H1 (cell line): ENCODE measurements around the gene MMP11. TPM values are rescaled to one million over a fixed set of nuclear protein-coding genes. Genes with fewer than 3 reads are reported as not detected.
A peak's percentile ranks its signal among the peaks of the same experiment; 100 is the strongest.

Experiments used
- CTCF ChIA-PET: fragments of 300-600 bp; sonication (Branson Sonifier 250); formaldehyde crosslinking; loops from one replicate; lab custom pipeline; 2021; ENCODE audit not compliant: partially characterized antibody; lab: Charles Lee
- POLR2A ChIA-PET: fragments of 300-600 bp; sonication (Branson Sonifier 250); formaldehyde crosslinking; loops from one replicate; lab custom pipeline; 2021; ENCODE audit warnings: inconsistent platforms; ENCODE audit not compliant: partially characterized antibody; lab: Charles Lee
- DNase-seq, 2 experiments: peaks; one replicate each; pipeline versions ENCODE4 v3.0.0 to v3.0.0-alpha.2; 2010 to 2022; ENCODE audit warnings: low spot score in 2 of 2, low read depth in 1 of 2, mixed read lengths in 1 of 2
- FAIRE-seq: peaks from 2 replicates; lab custom pipeline; 2011; peaks lifted over from hg19 to GRCh38; lab: Jason Lieb, UNC
- H2AFZ ChIP-seq: 2 replicates; pipeline ENCODE4 v1.8.1; 2012; ENCODE audit warnings: low read length, inconsistent platforms
- H2AK5ac ChIP-seq: 2 replicates; pipeline ENCODE4 v1.6.1; 2013; ENCODE audit warnings: low read depth, low read length
- H2BK120ac ChIP-seq: replicated peaks from 2 replicates; pipeline ENCODE3; 2013; ENCODE audit warnings: low read depth, low read length, inconsistent platforms
- H2BK12ac ChIP-seq: 2 replicates; pipeline ENCODE4 v1.6.1; 2013; ENCODE audit warnings: low read depth, low read length
- H2BK15ac ChIP-seq: 2 replicates; pipeline ENCODE4 v1.6.1; 2013; ENCODE audit warnings: low read length
- H2BK20ac ChIP-seq: 2 replicates; pipeline ENCODE4 v1.6.1; 2013; ENCODE audit warnings: low read length
- H2BK5ac ChIP-seq: 2 replicates; pipeline ENCODE4 v1.6.1; 2013; ENCODE audit warnings: low read depth, low read length
- H3K14ac ChIP-seq: 2 replicates; pipeline ENCODE4 v1.6.1; 2013; ENCODE audit warnings: inconsistent platforms; ENCODE audit not compliant: insufficient read length
- H3K18ac ChIP-seq: 2 replicates; pipeline ENCODE4 v1.6.1; 2013; ENCODE audit warnings: low read length; ENCODE audit errors: extremely low read depth
- H3K23ac ChIP-seq: 2 replicates; pipeline ENCODE4 v1.6.1; 2013; ENCODE audit warnings: inconsistent platforms; ENCODE audit not compliant: insufficient read length
- H3K23me2 ChIP-seq: 2 replicates; pipeline ENCODE4 v1.6.1; 2013; ENCODE audit warnings: low read depth, low read length
- H3K27ac ChIP-seq: 2 replicates; pipeline ENCODE4 v1.6.1; 2011; ENCODE audit warnings: low read depth, low read length, inconsistent platforms
- H3K27me3 ChIP-seq, 4 experiments: replicated peaks in 1 of 4; 1 replicate in 1 of 4; 2 replicates in 3 of 4; pipeline versions ENCODE4 v1.6.1 to v1.8.1; 2011 to 2013; ENCODE audit warnings: low read length in 3 of 4, mild to moderate bottlenecking in 3 of 4, inconsistent platforms in 2 of 4, mixed read lengths in 2 of 4, moderate library complexity in 1 of 4; ENCODE audit not compliant: control insufficient read depth in 3 of 4, insufficient read depth in 3 of 4; ENCODE audit errors: extremely low read depth in 1 of 4
- H3K36me3 ChIP-seq, 4 experiments: 2 replicates each; pipeline versions ENCODE4 v1.6.1 to v1.8.1; 2011 to 2013; ENCODE audit warnings: mild to moderate bottlenecking in 4 of 4, low read length in 3 of 4, moderate library complexity in 2 of 4, control low read depth in 1 of 4, inconsistent platforms in 1 of 4; ENCODE audit not compliant: insufficient read depth in 4 of 4, control insufficient read depth in 2 of 4
- H3K4ac ChIP-seq: replicated peaks from 2 replicates; pipeline ENCODE3; 2013; ENCODE audit warnings: low read length, low read depth, mixed read lengths, inconsistent platforms; ENCODE audit not compliant: insufficient read length
- H3K4me1 ChIP-seq, 4 experiments: replicated peaks in 1 of 4; 1 replicate in 1 of 4; 2 replicates in 3 of 4; pipeline versions ENCODE4 v1.6.1 to v1.8.1; 2011 to 2013; ENCODE audit warnings: low read length in 3 of 4, inconsistent platforms in 2 of 4, mixed read lengths in 1 of 4; ENCODE audit not compliant: insufficient read depth in 4 of 4, control insufficient read depth in 3 of 4
- H3K4me2 ChIP-seq, 2 experiments: 2 replicates each; pipeline versions ENCODE4 v1.6.1 to v1.8.1; 2011 to 2013; ENCODE audit warnings: low read depth in 2 of 2, low read length in 2 of 2, control low read depth in 1 of 2, inconsistent platforms in 1 of 2, mild to moderate bottlenecking in 1 of 2; ENCODE audit not compliant: insufficient read depth in 1 of 2
- H3K4me3 ChIP-seq, 4 experiments: fragments of 200-600, 300-600 bp in 1 of 4; sonication (generic), shearing (Covaris generic), sonication (Bioruptor Twin) in 1 of 4; 2 replicates each; pipeline versions ENCODE4 v1.5.1 to v1.8.1; 2011 to 2016; ENCODE audit warnings: low read length in 4 of 4, low read depth in 3 of 4, control low read depth in 2 of 4, inconsistent platforms in 2 of 4, mild to moderate bottlenecking in 2 of 4, mixed read lengths in 1 of 4, moderate library complexity in 1 of 4; ENCODE audit not compliant: insufficient read depth in 2 of 4; ENCODE audit errors: extremely low read depth in 1 of 4
- H3K56ac ChIP-seq: replicated peaks from 2 replicates; pipeline ENCODE3; 2013; ENCODE audit warnings: low read depth, mild to moderate bottlenecking, mixed read lengths, low read length, inconsistent platforms; ENCODE audit not compliant: insufficient read length
- H3K79me1 ChIP-seq: 2 replicates; pipeline ENCODE4 v1.6.1; 2013; ENCODE audit warnings: low read depth, low read length, control low read depth
- H3K79me2 ChIP-seq, 2 experiments: 2 replicates each; pipeline versions ENCODE4 v1.6.1 to v1.8.1; 2012 to 2013; ENCODE audit warnings: low read length in 2 of 2, mild to moderate bottlenecking in 2 of 2, inconsistent platforms in 1 of 2; ENCODE audit not compliant: insufficient read depth in 2 of 2, control insufficient read depth in 1 of 2
- H3K9ac ChIP-seq, 4 experiments: replicated peaks in 1 of 4; 1 replicate in 1 of 4; 2 replicates in 3 of 4; pipeline versions ENCODE4 v1.6.1 to v1.8.1; 2011 to 2013; ENCODE audit warnings: low read depth in 3 of 4, low read length in 3 of 4, control low read depth in 2 of 4, mild to moderate bottlenecking in 2 of 4, moderate library complexity in 2 of 4, inconsistent platforms in 1 of 4; ENCODE audit errors: extremely low read depth in 1 of 4
- H3K9me3 ChIP-seq, 2 experiments: 2 replicates each; pipeline versions ENCODE4 v1.6.1 to v1.8.1; 2012 to 2013; ENCODE audit warnings: mild to moderate bottlenecking in 2 of 2, moderate library complexity in 2 of 2, control low read depth in 1 of 2, inconsistent platforms in 1 of 2, low read depth in 1 of 2, low read length in 1 of 2, mixed read lengths in 1 of 2; ENCODE audit not compliant: insufficient read depth in 2 of 2
- H4K20me1 ChIP-seq, 2 experiments: replicated peaks in 1 of 2; 2 replicates each; pipeline versions ENCODE3 to v1.8.1; 2011 to 2013; ENCODE audit warnings: inconsistent platforms in 2 of 2, low read length in 2 of 2, mild to moderate bottlenecking in 1 of 2; ENCODE audit not compliant: insufficient read depth in 2 of 2, control insufficient read depth in 1 of 2
- H4K5ac ChIP-seq: 2 replicates; pipeline ENCODE4 v1.6.1; 2013; ENCODE audit warnings: low read length, low read depth, mixed read lengths, inconsistent platforms; ENCODE audit not compliant: insufficient read length
- H4K8ac ChIP-seq: 2 replicates; pipeline ENCODE4 v1.8.0; 2013; ENCODE audit warnings: mild to moderate bottlenecking, moderate library complexity, low read length, inconsistent platforms; ENCODE audit not compliant: insufficient read depth; ENCODE audit errors: extremely low read depth
- H4K91ac ChIP-seq: replicated peaks from 2 replicates; pipeline ENCODE3; 2013; ENCODE audit warnings: low read length, mixed read lengths, inconsistent platforms; ENCODE audit not compliant: insufficient read length
- ATF3 ChIP-seq: IDR thresholded peaks from 2 replicates; pipeline ENCODE4 v1.6.1; 2011; ENCODE audit warnings: low read depth, mild to moderate bottlenecking, low read length; ENCODE audit not compliant: insufficient read depth
- CEBPB ChIP-seq: IDR thresholded peaks from 2 replicates; pipeline ENCODE4 v1.6.1; 2012; ENCODE audit warnings: low read depth, low read length
- GABPA ChIP-seq: IDR thresholded peaks from 2 replicates; pipeline ENCODE4 v1.6.1; 2011; ENCODE audit warnings: mild to moderate bottlenecking, low read length, moderate library complexity, borderline replicate concordance; ENCODE audit not compliant: insufficient read depth
- JUN ChIP-seq: IDR thresholded peaks from 2 replicates; pipeline ENCODE4 v1.6.1; 2011; ENCODE audit warnings: low read depth, mild to moderate bottlenecking, improper control_type of control experiment, low read length
- KDM4A ChIP-seq: IDR thresholded peaks from one replicate; pipeline ENCODE4 v1.7.1; 2012; ENCODE audit warnings: low read depth, mild to moderate bottlenecking, moderate library complexity, low read length, inconsistent platforms; ENCODE audit not compliant: severe bottlenecking
- NRF1 ChIP-seq: IDR thresholded peaks from 2 replicates; pipeline ENCODE4 v1.6.1; 2011; ENCODE audit warnings: mild to moderate bottlenecking, low read depth, low read length, improper control_type of control experiment
- POLR2AphosphoS5 ChIP-seq: IDR thresholded peaks from 2 replicates; pipeline ENCODE4 v1.6.1; 2011; ENCODE audit warnings: low read depth, low read length
- POU5F1 ChIP-seq: IDR thresholded peaks from 2 replicates; pipeline ENCODE4 v1.6.1; 2011; ENCODE audit warnings: low read depth, mild to moderate bottlenecking, low read length, moderate library complexity
- RFX5 ChIP-seq: IDR thresholded peaks from 2 replicates; pipeline ENCODE4 v1.6.1; 2011; ENCODE audit warnings: low read depth, low read length, improper control_type of control experiment, borderline replicate concordance
- SAP30 ChIP-seq: fragments of 300-600 bp; sonication (generic); IDR thresholded peaks from 2 replicates; pipeline ENCODE4 v1.7.1; 2012; ENCODE audit warnings: low read length, moderate library complexity, mild to moderate bottlenecking, inconsistent platforms; ENCODE audit not compliant: insufficient read depth, insufficient replicate concordance
- WGBS, 2 experiments: shearing (Covaris generic) in 1 of 2; methylation state at CpG; one replicate each; pipeline versions ENCODE4 v1.1.6 to v1.1.7; 2013 to 2015; ENCODE audit warnings: low lambda C conversion rate in 2 of 2, mixed read lengths in 2 of 2, inconsistent platforms in 1 of 2, low coverage in 1 of 2, missing lambda C conversion rate in 1 of 2; ENCODE audit not compliant: insufficient replicate concordance in 2 of 2, insufficient coverage in 1 of 2, insufficient read length in 1 of 2; ENCODE audit errors: extremely low coverage in 1 of 2, missing lambda C conversion rate in 1 of 2; 5-methylcytosine and 5-hydroxymethylcytosine counted together
- polyA plus RNA-seq, 7 experiments: library from polyadenylated mRNA; depleted of rRNA in 3 of 7; stranded (reverse) in 5 of 7; unstranded in 2 of 7; fragments of >200 nt in 5 of 7; fragments of 200-250 nt in 2 of 7; gene quantifications; 1 replicate in 5 of 7; 2 replicates in 1 of 7; 4 replicates in 1 of 7; pipeline versions ENCODE4 v1.2.1 to v1.2.3, GENCODE V29; 2011 to 2013; ENCODE audit warnings: missing spikeins in 2 of 7, mixed read lengths in 2 of 7
- total RNA-seq: library from RNA; stranded (reverse); fragmentation: NEBNext Ultra II Directional; extraction: Animal tissue kit (Norgen Biotek cat#: 25700); gene quantifications from 2 replicates; pipeline ENCODE4 v1.2.1, GENCODE V29; 2021

Gene MMP11
- total and polyA plus RNA-seq, 2 of the 8 experiments (the other 6 are each of a cell fraction or from before 2014, with no cell fraction given) = 10.2 to 18.3 TPM

GRCh38 chr22:23786752-23787599, 14.3 kb downstream of the MMP11 start, which contains the start of gene SMARCB1:
SMARCB1 (plus strand) TSS chr22:23786966; CDS start chr22:23787170, 204 bp downstream.
- H3K79me1 ChIP-seq = peaks cover 3% of the 10 kb centered on the region; the same call in 1 of the 2 replicates
- FAIRE-seq = peak; percentile 7
- peaks cover 3% of the 10 kb centered on the region; the same call in 1 of the 2 replicates for H3K23me2 ChIP-seq
- ChIA-PET POLR2A (interaction anchor here (0.6 to 4.5 kb wide), 10 partner anchors 9 to 94 kb away, joined by 3 to 45 read pairs (median 5); partner anchors contain the start of genes CHCHD10 and MMP11), CTCF (interaction anchor here (5.1 to 6.4 kb wide), 2 partner anchors 11 to 17 kb away, joined by 42 to 47 read pairs; partner anchors contain the start of genes CHCHD10 and MMP11)
- H4K8ac ChIP-seq = peak within 1 kb of the TSS; percentile 100
- no peaks in the 10 kb centered on the region for H3K27me3 ChIP-seq
- H3K23ac ChIP-seq = no peak within 1 kb of the TSS
- peak within 1 kb of the TSS; percentile 90 for H2BK5ac ChIP-seq
- no peak within 1 kb of the TSS for H2AK5ac ChIP-seq
- H3K14ac ChIP-seq = no peak within 1 kb of the TSS
- H2BK120ac ChIP-seq = no peak within 1 kb of the TSS
- H3K4me3 ChIP-seq = peak within 1 kb of the TSS; percentile 79 to 87 (median 82)
- peak within 1 kb of the TSS; percentile 95 for H3K4ac ChIP-seq
- H3K36me3 ChIP-seq = 0 out of 8 replicates have a peak, but pooled peaks cover 0 to 2% (median 0%) of the 10 kb centered on the region in 4 experiments
- peaks cover 0 to 10% (median 4%) of the 10 kb centered on the region in 4 experiments; a peak in 6 of 7 replicates for H3K4me1 ChIP-seq
- H3K27ac ChIP-seq = peak within 1 kb of the TSS; percentile 98
- no peaks in the 10 kb centered on the region for H3K9me3 ChIP-seq
- H3K4me2 ChIP-seq = peak within 1 kb of the TSS; percentile 64 to 79
- H3K18ac ChIP-seq = peak within 1 kb of the TSS; percentile 38
- peaks cover 2 to 19% of the 10 kb centered on the region in 2 experiments for H4K20me1 ChIP-seq
- peak within 1 kb of the TSS; percentile 94 for H4K5ac ChIP-seq
- H2BK15ac ChIP-seq = 0 out of 2 replicates have a peak within 1 kb of the TSS, but pooled peaks have one; percentile 25
- DNase-seq = peak in 1 of 2 experiments; percentile 95
- H2AFZ ChIP-seq = peak within 1 kb of the TSS; percentile 76; the same call in 1 of the 2 replicates
- peak within 1 kb of the TSS; percentile 97 for H3K56ac ChIP-seq
- peak within 1 kb of the TSS; percentile 89 to 96 (median 96) for H3K9ac ChIP-seq
- 1% methylated on average over 69 of the region's 97 CpGs; no CpG with 5 or more reads in 1 of the 2 experiments for WGBS, 2 experiments
- peak within 1 kb of the TSS; percentile 34 for H2BK12ac ChIP-seq
- no peak within 1 kb of the TSS for H2BK20ac ChIP-seq
- peaks cover 22 to 46% of the 10 kb centered on the region in 2 experiments for H3K79me2 ChIP-seq
- H4K91ac ChIP-seq = peak within 1 kb of the TSS; percentile 58
- no peak for TF ChIP-seq ATF3
- no peak for TF ChIP-seq CEBPB
- no peak for TF ChIP-seq SAP30
- TF ChIP-seq POLR2AphosphoS5 = peak; percentile 84
- no peak for TF ChIP-seq GABPA
- no peak for TF ChIP-seq JUN
- TF ChIP-seq KDM4A = peak; percentile 50
- TF ChIP-seq POU5F1 = no peak
- no peak for TF ChIP-seq RFX5
- peak; percentile 82 for TF ChIP-seq NRF1
